HCT116 (cell line): Measurements from ENCODE around the gene VTI1B.

Experiments used
- ATF3 ChIP-seq: IDR thresholded peaks from 2 replicates; pipeline ENCODE4 v1.6.1; 2012
- EZH2 ChIP-seq: fragments of 200-600 bp; sonication (generic); IDR thresholded peaks from 2 replicates; pipeline ENCODE4 v1.6.1; 2017; ENCODE audit warnings: antibody characterized with exemption, mixed run types

- TF ChIP-seq ATF3 (no peak), EZH2 (no peak)
Measured at GRCh38 chr14:67718265-67718664, 43.8 kb upstream of the VTI1B start.
